Tibial nerve (tissue), 4 donors: ENCODE results near the gene ZBTB1. TPM values are rescaled to one million over a fixed set of nuclear protein-coding genes. Genes with fewer than 3 reads are reported as not detected.

Source experiments
- DNase-seq, 2 donors: peaks; one replicate each; pipeline ENCODE4 v3.0.0-alpha.2; 2019; ENCODE audit warnings: low spot score in 2 of 2
- H3K27ac ChIP-seq, 4 donors: fragments of 200-600 bp; sonication (generic) in 3 of 4; one replicate each; pipeline ENCODE4 v1.5.1; 2017 to 2019; ENCODE audit warnings: mild to moderate bottlenecking in 1 of 4
- H3K27me3 ChIP-seq, 2 donors: fragments of 200-600 bp; sonication (generic) in 1 of 2; one replicate each; pipeline versions ENCODE4 v1.5.1 to v1.6.0; 2017 to 2019
- H3K36me3 ChIP-seq, 3 donors: fragments of 200-600 bp; sonication (generic); one replicate each; pipeline ENCODE4 v1.5.1; 2018 to 2019
- H3K4me1 ChIP-seq, 4 donors: fragments of 200-600 bp; sonication (generic) in 3 of 4; one replicate each; pipeline ENCODE4 v1.5.1; 2017 to 2019
- H3K4me3 ChIP-seq, 4 donors: fragments of 200-600 bp; sonication (generic) in 3 of 4; one replicate each; pipeline ENCODE4 v1.5.1; 2017 to 2019; ENCODE audit warnings: mild to moderate bottlenecking in 1 of 4, moderate library complexity in 1 of 4
- H3K9me3 ChIP-seq, 4 donors: fragments of 200-600 bp; sonication (generic) in 3 of 4; one replicate each; pipeline ENCODE4 v1.5.1; 2017 to 2019
- EP300 ChIP-seq, 2 donors: sonication (generic); formaldehyde crosslinking; IDR thresholded peaks; one replicate each; pipeline ENCODE4 v1.6.1; 2017; ENCODE audit warnings: antibody characterized with exemption in 2 of 2, mild to moderate bottlenecking in 1 of 2
- POLR2A ChIP-seq, 2 donors: fragments of 450-650 bp; IDR thresholded peaks; one replicate each; pipeline ENCODE4 v1.6.1; 2017; ENCODE audit warnings: antibody characterized with exemption in 2 of 2, mild to moderate bottlenecking in 2 of 2, moderate library complexity in 2 of 2
- WGBS, 2 donors: methylation state at CpG; one replicate each; pipeline ENCODE4 v1.1.5; 2018; 5-methylcytosine and 5-hydroxymethylcytosine counted together
- total RNA-seq, 4 donors: library from RNA; depleted of rRNA; stranded (reverse); fragments of >200 nt; gene quantifications; one replicate each; pipeline ENCODE4 v1.1.0, GENCODE V29; 2016
- TF ChIP-seq, protein P1 (sequence below), 5 experiments: fragments of 200-600 bp in 3 of 5; fragments of 450-650 bp in 2 of 5; sonication (generic) in 3 of 5; IDR thresholded peaks; one replicate each; pipeline ENCODE4 v1.5.1; 2016 to 2019; ENCODE audit warnings: antibody characterized with exemption in 5 of 5, mild to moderate bottlenecking in 3 of 5, moderate library complexity in 2 of 5

Gene ZBTB1
- total RNA-seq, 4 donors from 2014 or later = 46.5 to 66.9 (median 55.9) TPM

DNA sequence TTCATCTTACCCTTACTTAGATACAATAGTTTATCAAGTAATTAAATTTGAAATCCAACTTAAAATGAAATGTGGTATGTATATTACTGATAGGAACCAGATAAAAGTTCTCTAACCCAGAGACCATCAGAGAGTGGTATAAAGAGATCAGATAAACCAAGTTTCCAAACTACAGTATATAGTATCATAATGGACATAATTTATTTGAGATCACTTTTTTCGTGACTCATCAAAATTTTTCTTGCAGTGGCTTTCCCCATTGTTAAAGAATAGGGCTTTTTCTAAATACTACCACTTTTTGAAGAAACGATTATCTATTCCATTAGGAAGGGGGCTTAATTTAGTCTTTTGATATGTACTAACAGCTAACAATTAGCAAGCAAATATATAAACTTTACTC lies 20.8 kb downstream of the ZBTB1 start:
- Histone ChIP-seq H3K36me3 (peaks cover 0 to 45% (median 0%) of the 10 kb centered on the region in 3 donors), H3K4me3 (no peak overlapping the region), H3K27me3 (no peaks in the 10 kb centered on the region), H3K4me1 (peaks cover 0 to 15% (median 0%) of the 10 kb centered on the region in 4 donors), H3K27ac (no peak overlapping the region), H3K9me3 (no peaks in the 10 kb centered on the region)
- TF ChIP-seq EP300 (IDR thresholded peaks at IDR 0.05) = no peak
- TF ChIP-seq, protein P1, sequence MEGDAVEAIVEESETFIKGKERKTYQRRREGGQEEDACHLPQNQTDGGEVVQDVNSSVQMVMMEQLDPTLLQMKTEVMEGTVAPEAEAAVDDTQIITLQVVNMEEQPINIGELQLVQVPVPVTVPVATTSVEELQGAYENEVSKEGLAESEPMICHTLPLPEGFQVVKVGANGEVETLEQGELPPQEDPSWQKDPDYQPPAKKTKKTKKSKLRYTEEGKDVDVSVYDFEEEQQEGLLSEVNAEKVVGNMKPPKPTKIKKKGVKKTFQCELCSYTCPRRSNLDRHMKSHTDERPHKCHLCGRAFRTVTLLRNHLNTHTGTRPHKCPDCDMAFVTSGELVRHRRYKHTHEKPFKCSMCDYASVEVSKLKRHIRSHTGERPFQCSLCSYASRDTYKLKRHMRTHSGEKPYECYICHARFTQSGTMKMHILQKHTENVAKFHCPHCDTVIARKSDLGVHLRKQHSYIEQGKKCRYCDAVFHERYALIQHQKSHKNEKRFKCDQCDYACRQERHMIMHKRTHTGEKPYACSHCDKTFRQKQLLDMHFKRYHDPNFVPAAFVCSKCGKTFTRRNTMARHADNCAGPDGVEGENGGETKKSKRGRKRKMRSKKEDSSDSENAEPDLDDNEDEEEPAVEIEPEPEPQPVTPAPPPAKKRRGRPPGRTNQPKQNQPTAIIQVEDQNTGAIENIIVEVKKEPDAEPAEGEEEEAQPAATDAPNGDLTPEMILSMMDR (IDR thresholded peaks at IDR 0.05) = no peak
- no peak for TF ChIP-seq POLR2A (IDR thresholded peaks at IDR 0.05)
- DNase-seq = no peak
- 88 to 90% methylated on average over 2 of the region's 2 CpGs for WGBS, 2 donors

DNA sequence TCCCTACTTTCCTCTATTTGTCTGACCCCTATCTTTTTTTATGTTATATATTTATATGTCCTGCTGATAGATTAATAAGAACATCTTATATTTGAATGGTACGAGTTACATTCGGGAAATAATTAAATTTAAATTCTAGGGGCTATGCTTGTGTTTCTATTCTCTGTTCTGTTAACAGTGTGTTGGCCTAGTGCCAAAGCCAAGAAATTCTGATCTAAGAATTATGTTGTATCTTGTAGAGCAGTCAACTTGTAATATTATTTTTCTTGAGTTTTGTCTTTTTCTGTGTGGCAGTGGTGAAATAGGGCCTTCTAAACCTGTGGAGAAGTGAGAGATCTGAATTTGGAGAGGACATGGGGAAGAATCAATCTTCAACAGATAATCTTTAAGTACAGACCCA lies 27.0 kb downstream of the ZBTB1 start:
- 66% methylated on average over 2 of the region's 2 CpGs for WGBS, 2 donors
- Histone ChIP-seq H3K27ac (no peak overlapping the region), H3K4me3 (no peak overlapping the region), H3K27me3 (no peaks in the 10 kb centered on the region), H3K4me1 (no peaks in the 10 kb centered on the region), H3K9me3 (no peaks in the 10 kb centered on the region), H3K36me3 (peaks cover 0 to 8% (median 0%) of the 10 kb centered on the region in 3 donors)
- DNase-seq = no peak
- TF ChIP-seq, protein P1 (IDR thresholded peaks at IDR 0.05) = no peak
- TF ChIP-seq EP300 (IDR thresholded peaks at IDR 0.05) = no peak
- TF ChIP-seq POLR2A (IDR thresholded peaks at IDR 0.05) = no peak

DNA sequence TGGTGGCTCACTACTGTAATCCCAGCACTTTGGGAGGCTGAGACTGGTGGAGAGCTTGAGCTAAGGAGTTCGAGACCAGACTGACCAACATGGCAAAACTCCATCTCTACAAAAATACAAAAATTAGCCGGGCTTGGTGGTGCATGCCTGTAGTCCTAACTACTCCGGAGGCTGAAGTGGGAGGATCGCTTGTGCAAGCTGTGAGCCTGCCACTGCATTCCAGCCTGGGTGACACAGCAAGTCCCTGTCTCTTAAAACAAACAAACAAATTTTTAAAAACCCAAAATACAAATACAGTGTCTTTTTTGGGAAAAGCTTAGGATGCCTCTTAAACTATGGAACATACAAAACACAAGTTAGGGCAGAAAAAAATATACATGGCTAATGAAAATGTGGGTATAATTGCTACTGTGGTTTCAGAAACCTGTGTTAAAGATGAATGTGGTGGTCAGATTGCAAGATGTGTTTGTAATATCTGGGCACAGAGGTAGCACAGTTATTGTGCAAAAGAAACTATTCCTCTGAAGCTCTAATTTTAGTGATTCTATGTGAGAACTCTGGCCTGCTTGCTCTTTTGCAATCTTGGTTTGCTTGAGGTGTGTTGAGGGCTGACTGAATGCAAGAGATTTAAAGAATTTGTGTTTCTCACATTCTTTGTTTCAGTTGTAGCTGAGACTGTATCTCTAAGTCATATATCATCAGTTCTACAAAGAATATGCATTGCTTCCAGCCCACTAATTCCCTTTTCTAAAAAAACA lies 32.1 kb downstream of the ZBTB1 start:
- Histone ChIP-seq H3K36me3 (no peaks in the 10 kb centered on the region), H3K4me3 (no peak overlapping the region), H3K27ac (no peak overlapping the region), H3K27me3 (peaks cover 0 to 10% of the 10 kb centered on the region in 2 donors), H3K9me3 (no peaks in the 10 kb centered on the region), H3K4me1 (peaks cover 0 to 5% (median 0%) of the 10 kb centered on the region in 4 donors)
- 72 to 82% methylated on average over 4 of the region's 4 CpGs for WGBS, 2 donors
- TF ChIP-seq POLR2A (IDR thresholded peaks at IDR 0.05) (no peak), EP300 (IDR thresholded peaks at IDR 0.05) (no peak)
- TF ChIP-seq, protein P1 (IDR thresholded peaks at IDR 0.05) = no peak
- DNase-seq = no peak

DNA sequence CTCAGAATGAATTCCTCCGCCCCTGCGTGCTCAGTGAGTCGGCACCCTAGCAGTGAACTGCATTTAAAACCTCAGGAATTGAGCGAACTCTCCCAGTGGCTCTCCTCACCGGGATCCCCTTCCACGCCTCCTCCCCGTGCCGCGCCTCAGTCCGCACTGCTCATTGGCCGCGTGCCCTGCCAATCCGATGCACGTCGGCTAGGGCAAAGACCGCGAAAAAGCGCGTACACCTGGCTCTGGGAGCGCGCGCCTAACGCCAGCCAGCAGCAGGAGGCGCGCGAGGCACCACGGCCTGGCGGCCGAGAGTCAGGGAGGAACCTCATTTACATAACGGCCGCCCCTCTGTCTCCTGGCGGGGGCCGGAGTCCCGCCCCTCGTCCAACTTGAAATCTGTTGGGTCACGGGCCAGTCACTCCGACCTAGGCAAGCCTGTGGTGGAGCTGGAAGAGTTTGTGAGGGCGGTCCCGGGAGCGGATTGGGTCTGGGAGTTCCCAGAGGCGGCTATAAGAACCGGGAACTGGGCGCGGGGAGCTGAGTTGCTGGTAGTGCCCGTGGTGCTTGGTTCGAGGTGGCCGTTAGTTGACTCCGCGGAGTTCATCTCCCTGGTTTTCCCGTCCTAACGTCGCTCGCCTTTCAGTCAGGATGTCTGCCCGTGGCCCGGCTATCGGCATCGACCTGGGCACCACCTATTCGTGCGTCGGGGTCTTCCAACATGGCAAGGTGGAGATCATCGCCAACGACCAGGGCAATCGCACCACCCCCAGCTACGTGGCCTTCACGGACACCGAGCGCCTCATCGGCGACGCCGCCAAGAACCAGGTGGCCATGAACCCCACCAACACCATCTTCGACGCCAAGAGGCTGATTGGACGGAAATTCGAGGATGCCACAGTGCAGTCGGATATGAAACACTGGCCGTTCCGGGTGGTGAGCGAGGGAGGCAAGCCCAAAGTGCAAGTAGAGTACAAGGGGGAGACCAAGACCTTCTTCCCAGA lies 35.9 kb downstream of the ZBTB1 start, which contains the start of gene HSPA2:
Gene HSPA2, plus strand, starts transcription at position 534 of the 995 bp plus-strand sequence. Its CDS starts 109 bp downstream, at position 643.
- WGBS, 2 donors = 7 to 16% methylated on average over 48 to 68 of the region's 79 CpGs
- DNase-seq = peak; percentile 96 to 97
- H3K27me3 ChIP-seq = peaks cover 0 to 10% of the 10 kb centered on the region in 2 donors
- peaks cover 0 to 11% (median 2%) of the 10 kb centered on the region in 4 donors for H3K4me1 ChIP-seq
- TF ChIP-seq POLR2A (IDR thresholded peaks at IDR 0.05) (peak; percentile 89 to 99), EP300 (IDR thresholded peaks at IDR 0.05) (peak; percentile 65 to 99)
- TF ChIP-seq, protein P1 (IDR thresholded peaks at IDR 0.05) = peak; percentile 78 to 99 (median 92)
- H3K27ac ChIP-seq = peak within 1 kb of the TSS; percentile 78 to 95 (median 86)
- H3K9me3 ChIP-seq = no peaks in the 10 kb centered on the region
- peak within 1 kb of the TSS; percentile 56 to 76 (median 64) for H3K4me3 ChIP-seq
- no peaks in the 10 kb centered on the region for H3K36me3 ChIP-seq
